GM12878 (cell line): ENCODE measurements around the gene BDP1. TPM values are rescaled to one million over a fixed set of nuclear protein-coding genes. Genes with fewer than 3 reads are reported as not detected.
A peak's percentile ranks its signal among the peaks of the same experiment; 100 is the strongest.

Experiments used
- ASH2L ChIP-seq: fragments of 300-600, 200-600 bp; sonication (generic); IDR thresholded peaks from 2 replicates; pipeline ENCODE4 v1.6.1; 2017; ENCODE audit warnings: low read depth, mild to moderate bottlenecking, borderline replicate concordance
- BACH1 ChIP-seq: fragments of 450-650 bp; IDR thresholded peaks from 2 replicates; pipeline ENCODE4 v1.6.1; 2017; ENCODE audit warnings: mild to moderate bottlenecking, borderline replicate concordance
- IKZF1 ChIP-seq: fragments of 450-650 bp; conservative IDR thresholded peaks from 2 replicates; pipeline ENCODE4 v1.6.1; 2017; ENCODE audit warnings: antibody characterized with exemption, mild to moderate bottlenecking
- IKZF2 ChIP-seq, 2 experiments: fragments of 450-650 bp; IDR thresholded peaks; 2 replicates each; pipeline ENCODE4 v1.6.1; 2017; ENCODE audit warnings: mild to moderate bottlenecking in 2 of 2, moderate library complexity in 2 of 2
- MEF2A ChIP-seq: IDR thresholded peaks from 2 replicates; pipeline ENCODE4 v1.6.1; 2011; ENCODE audit warnings: low read depth, mild to moderate bottlenecking, low read length, moderate library complexity; ENCODE audit not compliant: insufficient read depth
- NFYB ChIP-seq: IDR thresholded peaks from 2 replicates; pipeline ENCODE4 v1.6.1; 2011; ENCODE audit warnings: low read depth, mild to moderate bottlenecking, low read length, improper control_type of control experiment, moderate library complexity; ENCODE audit not compliant: insufficient read depth
- PAX5 ChIP-seq: IDR thresholded peaks from 2 replicates; pipeline ENCODE4 v1.6.1; 2011; ENCODE audit warnings: low read depth, low read length, borderline replicate concordance
- POLR2AphosphoS5 ChIP-seq: IDR thresholded peaks from 2 replicates; pipeline ENCODE4 v1.6.1; 2011; ENCODE audit warnings: mild to moderate bottlenecking, low read length, inconsistent platforms
- SP1 ChIP-seq: IDR thresholded peaks from one replicate; pipeline ENCODE4 v1.6.1; 2011; ENCODE audit warnings: low read depth, low read length
- SREBF1 ChIP-seq: IDR thresholded peaks from 2 replicates; pipeline ENCODE4 v1.6.1; 2012; ENCODE audit warnings: mild to moderate bottlenecking, low read length
- TCF3 ChIP-seq: IDR thresholded peaks from 2 replicates; pipeline ENCODE4 v1.6.1; 2012; ENCODE audit warnings: low read depth, mild to moderate bottlenecking, low read length, borderline replicate concordance; ENCODE audit not compliant: insufficient read depth
- polyA plus RNA-seq, 11 experiments: library from polyadenylated mRNA; depleted of rRNA in 4 of 11; unstranded in 6 of 11; stranded (reverse) in 5 of 11; fragments of >200 nt; fragmentation: Nextera tagmentation in 4 of 11; fragmentation: Illumina TruSeq in 1 of 11; extraction: Ambion mirVana in 4 of 11; extraction: Trizol in 1 of 11; gene quantifications; 1 replicate in 1 of 11; 2 replicates in 10 of 11; pipeline versions ENCODE4 v1.2.1 to v1.2.3, GENCODE V29; 2011 to 2016; ENCODE audit warnings: inconsistent platforms in 2 of 11, missing spikeins in 2 of 11, low read depth in 1 of 11
- total RNA-seq, 4 experiments: library from RNA; depleted of rRNA in 3 of 4; stranded (reverse); fragments of >200 nt in 3 of 4; fragmentation: Illumina TruSeq in 1 of 4; extraction: Trizol in 1 of 4; gene quantifications; 2 replicates each; pipeline versions ENCODE4 v1.2.1 to v1.2.3, GENCODE V29; 2013 to 2021
- TF ChIP-seq, protein P1 (sequence below): IDR thresholded peaks from 2 replicates; pipeline ENCODE4 v1.6.1; 2011; ENCODE audit warnings: borderline replicate concordance, low read depth, mild to moderate bottlenecking, moderate library complexity, mixed read lengths, low read length; ENCODE audit not compliant: insufficient read depth; ENCODE audit errors: extremely low read length
- TF ChIP-seq, protein P2 (sequence below): fragments of 450-650 bp; IDR thresholded peaks from 2 replicates; pipeline ENCODE4 v1.6.1; 2017; ENCODE audit warnings: borderline replicate concordance
- TF ChIP-seq, protein P3 (sequence below): IDR thresholded peaks from 2 replicates; pipeline ENCODE4 v1.6.1; 2011; ENCODE audit warnings: low read depth, mild to moderate bottlenecking, low read length, moderate library complexity, borderline replicate concordance; ENCODE audit errors: extremely low read depth

The BDP1 gene
- total and polyA plus RNA-seq, 10 of the 15 experiments (the other 5 are each of a cell fraction or from before 2014, with no cell fraction given): 6.1 to 31.1 (median 17.7) TPM

DNA sequence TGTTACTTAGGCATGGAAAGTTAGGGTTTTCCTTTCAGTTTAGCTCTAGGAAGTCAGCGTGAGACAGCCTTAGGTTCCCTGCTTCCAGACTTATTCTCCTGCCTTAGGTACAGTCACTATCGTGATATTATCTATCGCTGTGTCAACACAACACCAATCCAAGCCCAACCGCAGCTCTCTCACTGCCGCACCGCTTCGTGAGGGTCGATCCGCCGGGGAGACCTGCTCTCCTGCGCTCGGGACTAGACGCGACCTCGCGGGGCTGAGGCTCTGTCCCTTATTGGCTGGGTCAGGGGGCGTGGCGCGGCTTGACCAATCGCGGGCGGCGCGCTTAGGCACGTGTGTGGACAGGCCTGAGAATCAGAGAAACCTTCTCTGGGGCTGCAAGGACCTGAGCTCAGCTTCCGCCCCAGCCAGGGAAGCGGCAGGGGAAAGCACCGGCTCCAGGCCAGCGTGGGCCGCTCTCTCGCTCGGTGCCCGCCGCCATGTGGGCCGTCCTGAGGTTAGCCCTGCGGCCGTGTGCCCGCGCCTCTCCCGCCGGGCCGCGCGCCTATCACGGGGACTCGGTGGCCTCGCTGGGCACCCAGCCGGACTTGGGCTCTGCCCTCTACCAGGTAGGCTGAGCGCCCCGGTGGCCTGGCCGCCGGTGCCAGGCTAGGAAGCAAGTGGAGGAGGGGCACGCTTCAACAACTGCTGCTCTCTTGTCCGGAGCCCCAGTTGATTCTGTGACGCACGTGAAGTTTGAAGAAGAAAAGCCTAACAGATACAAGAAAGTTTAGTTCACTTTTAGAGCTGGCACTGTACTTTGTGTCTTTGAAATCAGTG is 131.7 kb downstream of the BDP1 start, which contains the start of gene MCCC2 (continued):
- peak in 1 of 2 experiments; percentile 40; a peak in 2 of 4 replicates for TF ChIP-seq IKZF2 (IDR thresholded peaks at IDR 0.05)
- TF ChIP-seq SREBF1: no peak
- peak; percentile 66; the same call in 1 of the 2 replicates for TF ChIP-seq TCF3
- TF ChIP-seq NFYB: peak; percentile 80; the same call in 1 of the 2 replicates
- TF ChIP-seq ASH2L: 0 out of 2 replicates have a peak, but pooled peaks have one; percentile 38
- TF ChIP-seq, protein P1, sequence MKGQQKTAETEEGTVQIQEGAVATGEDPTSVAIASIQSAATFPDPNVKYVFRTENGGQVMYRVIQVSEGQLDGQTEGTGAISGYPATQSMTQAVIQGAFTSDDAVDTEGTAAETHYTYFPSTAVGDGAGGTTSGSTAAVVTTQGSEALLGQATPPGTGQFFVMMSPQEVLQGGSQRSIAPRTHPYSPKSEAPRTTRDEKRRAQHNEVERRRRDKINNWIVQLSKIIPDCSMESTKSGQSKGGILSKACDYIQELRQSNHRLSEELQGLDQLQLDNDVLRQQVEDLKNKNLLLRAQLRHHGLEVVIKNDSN: peak; percentile 92
- TF ChIP-seq IKZF1: peak; percentile 83
- TF ChIP-seq POLR2AphosphoS5: peak; percentile 97
- TF ChIP-seq SP1: peak; percentile 84
- TF ChIP-seq, protein P2, sequence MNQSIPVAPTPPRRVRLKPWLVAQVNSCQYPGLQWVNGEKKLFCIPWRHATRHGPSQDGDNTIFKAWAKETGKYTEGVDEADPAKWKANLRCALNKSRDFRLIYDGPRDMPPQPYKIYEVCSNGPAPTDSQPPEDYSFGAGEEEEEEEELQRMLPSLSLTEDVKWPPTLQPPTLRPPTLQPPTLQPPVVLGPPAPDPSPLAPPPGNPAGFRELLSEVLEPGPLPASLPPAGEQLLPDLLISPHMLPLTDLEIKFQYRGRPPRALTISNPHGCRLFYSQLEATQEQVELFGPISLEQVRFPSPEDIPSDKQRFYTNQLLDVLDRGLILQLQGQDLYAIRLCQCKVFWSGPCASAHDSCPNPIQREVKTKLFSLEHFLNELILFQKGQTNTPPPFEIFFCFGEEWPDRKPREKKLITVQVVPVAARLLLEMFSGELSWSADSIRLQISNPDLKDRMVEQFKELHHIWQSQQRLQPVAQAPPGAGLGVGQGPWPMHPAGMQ: 0 out of 2 replicates have a peak, but pooled peaks have one; percentile 23
- TF ChIP-seq BACH1: peak; percentile 75
- TF ChIP-seq MEF2A: 0 out of 2 replicates have a peak, but pooled peaks have one; percentile 10
- peak; percentile 96 for TF ChIP-seq PAX5
- TF ChIP-seq, protein P3, sequence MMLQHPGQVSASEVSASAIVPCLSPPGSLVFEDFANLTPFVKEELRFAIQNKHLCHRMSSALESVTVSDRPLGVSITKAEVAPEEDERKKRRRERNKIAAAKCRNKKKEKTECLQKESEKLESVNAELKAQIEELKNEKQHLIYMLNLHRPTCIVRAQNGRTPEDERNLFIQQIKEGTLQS: peak; percentile 41; the same call in 1 of the 2 replicates
